NT2/D1 (cell line): ENCODE results near the gene LHFPL3.

Source experiments
- DNase-seq: peaks from one replicate; pipeline ENCODE4 v3.0.0-alpha.2; 2011; ENCODE audit warnings: low read depth, low spot score
- H3K27me3 ChIP-seq: 2 replicates; pipeline ENCODE4 v1.6.0; 2011; ENCODE audit warnings: mild to moderate bottlenecking; ENCODE audit not compliant: insufficient read length, insufficient read depth
- H3K36me3 ChIP-seq: 2 replicates; pipeline ENCODE4 v1.6.1; 2011; ENCODE audit warnings: mild to moderate bottlenecking, low read length, mixed read lengths; ENCODE audit not compliant: insufficient read depth, insufficient read length
- H3K4me1 ChIP-seq: 2 replicates; pipeline ENCODE4 v1.5.1; 2011; ENCODE audit not compliant: insufficient read depth, insufficient read length
- H3K4me3 ChIP-seq: 2 replicates; pipeline ENCODE4 v1.5.1; 2011; ENCODE audit warnings: low read depth; ENCODE audit not compliant: insufficient read length
- H3K9ac ChIP-seq: 2 replicates; pipeline ENCODE4 v1.6.0; 2011; ENCODE audit warnings: low read depth; ENCODE audit not compliant: insufficient read length
- H3K9me3 ChIP-seq: 2 replicates; pipeline ENCODE4 v1.5.1; 2011; ENCODE audit warnings: mild to moderate bottlenecking, low read length; ENCODE audit not compliant: insufficient read depth
- SUZ12 ChIP-seq: IDR thresholded peaks from 2 replicates; pipeline ENCODE4 v1.6.1; 2011; ENCODE audit not compliant: insufficient read length, insufficient read depth; ENCODE audit errors: extremely low read depth
- YY1 ChIP-seq: IDR thresholded peaks from 2 replicates; pipeline ENCODE4 v1.6.1; 2011; ENCODE audit not compliant: insufficient read length, insufficient read depth
- ZNF274 ChIP-seq: IDR thresholded peaks from 2 replicates; pipeline ENCODE4 v1.6.1; 2011; ENCODE audit warnings: mild to moderate bottlenecking, low read depth, low read length

Gene LHFPL3

DNA sequence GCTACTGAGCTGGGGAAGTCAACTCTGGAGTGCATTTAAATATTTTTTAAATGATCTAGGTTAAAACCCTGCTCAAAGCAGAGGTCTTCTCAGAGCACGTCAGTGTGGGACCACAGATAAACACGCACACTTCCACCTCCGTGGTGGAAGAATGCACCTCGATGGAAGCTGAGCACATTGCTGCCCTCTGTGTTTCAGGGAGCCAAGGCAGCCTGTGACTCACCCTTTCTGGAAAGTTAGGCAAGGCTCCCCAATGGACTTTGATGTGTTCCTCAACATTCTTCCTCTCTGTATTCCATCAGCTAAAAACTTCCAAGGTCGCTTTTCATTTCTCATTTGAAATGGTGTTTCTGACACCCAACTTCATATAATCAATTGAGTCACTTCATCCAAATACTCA, 514.8 kb downstream of the LHFPL3 start:
- no peak for TF ChIP-seq SUZ12
- TF ChIP-seq ZNF274: no peak
- no peak for TF ChIP-seq YY1
- Histone ChIP-seq H3K36me3 (no peaks in the 10 kb centered on the region), H3K4me1 (no peaks in the 10 kb centered on the region), H3K9ac (no peak overlapping the region), H3K4me3 (no peak overlapping the region), H3K9me3 (no peaks in the 10 kb centered on the region), H3K27me3 (no peaks in the 10 kb centered on the region)
- DNase-seq: no peak

DNA sequence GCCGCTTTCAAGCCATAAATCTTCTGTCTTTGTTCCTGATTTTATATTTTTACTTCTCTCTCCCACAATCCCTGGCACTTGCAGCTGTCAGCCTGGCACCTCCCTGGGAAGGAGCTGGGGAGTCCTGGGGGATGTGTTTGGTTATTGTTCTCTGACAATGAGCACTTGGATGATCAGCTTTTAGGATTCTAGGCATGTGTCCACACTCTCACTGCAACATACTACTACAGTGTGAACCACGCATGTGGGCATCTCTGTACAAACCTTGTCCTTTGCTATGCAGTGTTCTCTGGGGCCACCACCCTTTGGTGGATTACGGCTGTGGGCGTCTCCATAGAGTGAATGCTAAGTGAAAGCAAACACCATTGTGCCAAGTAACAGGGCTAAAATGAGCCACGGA, 517.2 kb downstream of the LHFPL3 start:
- H3K27me3 ChIP-seq: no peaks in the 10 kb centered on the region
- H3K9ac ChIP-seq: no peak overlapping the region
- H3K9me3 ChIP-seq: no peaks in the 10 kb centered on the region
- H3K4me1 ChIP-seq: no peaks in the 10 kb centered on the region
- no peak overlapping the region for H3K4me3 ChIP-seq
- no peak for DNase-seq
- TF ChIP-seq SUZ12 (no peak), ZNF274 (no peak), YY1 (no peak)
- no peaks in the 10 kb centered on the region for H3K36me3 ChIP-seq

GRCh38 chr7:104846731-104847130, 518.3 kb downstream of the LHFPL3 start:
- H3K27me3 ChIP-seq: no peaks in the 10 kb centered on the region
- no peak for DNase-seq
- TF ChIP-seq YY1: no peak
- TF ChIP-seq SUZ12: no peak
- no peak overlapping the region for H3K4me3 ChIP-seq
- H3K9ac ChIP-seq: no peak overlapping the region
- H3K36me3 ChIP-seq: no peaks in the 10 kb centered on the region
- H3K4me1 ChIP-seq: no peaks in the 10 kb centered on the region
- no peaks in the 10 kb centered on the region for H3K9me3 ChIP-seq

- Histone ChIP-seq H3K4me3 (no peak overlapping the region), H3K36me3 (no peaks in the 10 kb centered on the region), H3K9ac (no peak overlapping the region), H3K27me3 (no peaks in the 10 kb centered on the region), H3K9me3 (no peaks in the 10 kb centered on the region), H3K4me1 (no peaks in the 10 kb centered on the region)
- TF ChIP-seq SUZ12: no peak
- no peak for TF ChIP-seq ZNF274
- no peak for TF ChIP-seq YY1
- peak; percentile 46 for DNase-seq
These were observed 520.0 kb downstream of the LHFPL3 start for GRCh38 chr7:104848138-104848990.

DNA sequence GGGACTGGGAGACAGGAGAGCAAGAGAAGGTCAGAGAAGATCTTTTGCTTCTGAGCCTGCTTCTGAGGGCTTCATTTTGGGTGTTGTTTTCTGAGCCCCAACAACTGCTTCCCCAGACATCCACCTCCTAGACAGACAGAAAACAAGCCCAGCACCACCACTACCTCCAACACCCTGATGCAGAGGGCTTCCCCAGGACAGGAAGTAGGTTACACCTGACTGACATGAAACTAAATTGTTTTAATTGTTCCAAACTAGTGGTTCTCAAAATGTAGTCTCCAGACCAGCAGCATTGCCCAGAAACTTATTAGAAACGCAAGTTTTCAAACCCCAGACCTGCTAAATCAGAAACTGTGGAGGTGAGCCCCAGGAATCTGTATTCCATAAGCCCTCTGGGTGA, 522.0 kb downstream of the LHFPL3 start:
- Histone ChIP-seq H3K36me3 (no peaks in the 10 kb centered on the region), H3K27me3 (no peaks in the 10 kb centered on the region), H3K9me3 (no peaks in the 10 kb centered on the region), H3K4me1 (no peaks in the 10 kb centered on the region), H3K9ac (no peak overlapping the region), H3K4me3 (no peak overlapping the region)
- TF ChIP-seq ZNF274 (no peak), YY1 (no peak), SUZ12 (no peak)
- DNase-seq: no peak

DNA sequence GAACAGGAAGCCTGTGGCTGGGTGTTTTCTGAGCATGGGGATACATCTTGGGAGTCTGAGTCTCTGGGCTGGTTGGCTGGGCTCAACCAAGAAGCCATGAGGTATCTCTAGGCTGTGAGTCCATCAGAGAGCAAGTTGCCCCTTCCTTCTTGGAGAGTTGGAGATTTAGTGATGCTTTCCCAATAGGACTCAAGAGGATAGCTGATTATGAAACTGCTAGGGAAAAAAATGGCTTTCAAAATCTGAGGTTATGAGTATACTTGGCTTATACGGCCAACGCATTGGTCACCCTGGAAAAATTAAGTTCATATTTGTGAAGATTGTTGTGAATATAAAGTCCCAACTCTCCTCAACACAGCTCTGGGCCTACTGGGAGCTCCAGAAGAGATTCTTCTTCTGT, 522.9 kb downstream of the LHFPL3 start:
- TF ChIP-seq ZNF274: no peak
- TF ChIP-seq SUZ12: no peak
- no peak for TF ChIP-seq YY1
- Histone ChIP-seq H3K4me1 (no peaks in the 10 kb centered on the region), H3K9me3 (no peaks in the 10 kb centered on the region), H3K4me3 (no peak overlapping the region), H3K27me3 (no peaks in the 10 kb centered on the region), H3K9ac (no peak overlapping the region), H3K36me3 (no peaks in the 10 kb centered on the region)
- no peak for DNase-seq

DNA sequence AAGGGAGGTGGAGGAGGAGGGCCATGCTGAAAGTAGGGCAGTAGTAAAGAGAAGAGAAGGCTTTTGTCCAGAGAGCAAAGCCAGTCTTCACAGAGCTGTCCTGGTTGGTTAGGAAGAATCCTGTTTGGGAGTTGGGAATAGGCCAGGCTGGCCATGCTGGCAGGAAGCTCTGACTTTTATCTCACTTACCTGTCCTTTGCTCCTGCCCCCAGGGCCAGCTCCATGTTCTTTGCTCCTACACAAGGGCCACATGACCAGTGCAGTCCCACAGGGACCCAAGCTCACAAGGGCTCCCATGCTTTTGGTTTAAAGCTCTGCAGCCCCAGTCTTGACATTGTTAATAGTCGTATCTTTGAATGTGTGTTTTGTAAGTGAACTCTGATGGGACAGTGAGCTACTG, 524.0 kb downstream of the LHFPL3 start:
- Histone ChIP-seq H3K9ac (no peak overlapping the region), H3K9me3 (no peaks in the 10 kb centered on the region), H3K27me3 (no peaks in the 10 kb centered on the region)

More for the DNA sequence above, 524.0 kb downstream of the LHFPL3 start:
- Histone ChIP-seq H3K4me1 (no peaks in the 10 kb centered on the region), H3K36me3 (no peaks in the 10 kb centered on the region), H3K4me3 (no peak overlapping the region)
- TF ChIP-seq SUZ12 (no peak), YY1 (no peak), ZNF274 (no peak)
- DNase-seq: no peak
